GM21737 (cell line): ENCODE results near the gene CRACR2A.

ENCODE experiments used
- ATAC-seq: cut with Tn5 transposase; IDR thresholded peaks from one replicate; pipeline ENCODE4 v1.9.1; 2021; ENCODE audit warnings: mild to moderate bottlenecking, moderate library complexity; ENCODE audit not compliant: unreplicated experiment

CRACR2A gene

GRCh38 chr12:3571724-3572123 is 181.2 kb downstream of the CRACR2A start:
- no peak for ATAC-seq

DNA sequence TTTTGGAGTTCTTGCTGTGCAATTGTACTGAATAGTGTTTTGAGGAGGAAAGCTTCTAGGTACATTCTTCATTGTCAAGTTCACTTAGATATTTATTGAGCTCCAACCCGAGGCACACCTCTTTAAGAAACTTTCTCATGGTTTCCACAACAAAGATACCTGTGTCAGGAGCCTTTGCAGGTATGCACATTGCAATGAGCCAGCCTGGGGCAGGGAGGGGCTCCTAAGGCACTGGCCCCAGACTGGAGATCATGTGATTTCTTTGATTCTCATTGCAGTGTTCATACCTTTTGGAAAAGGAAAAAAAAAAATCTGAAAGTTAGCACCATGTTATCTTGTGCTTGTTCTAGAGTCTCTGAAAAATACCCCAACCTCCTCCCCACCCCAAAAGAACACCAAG is 181.6 kb downstream of the CRACR2A start:
- ATAC-seq, result no peak

DNA sequence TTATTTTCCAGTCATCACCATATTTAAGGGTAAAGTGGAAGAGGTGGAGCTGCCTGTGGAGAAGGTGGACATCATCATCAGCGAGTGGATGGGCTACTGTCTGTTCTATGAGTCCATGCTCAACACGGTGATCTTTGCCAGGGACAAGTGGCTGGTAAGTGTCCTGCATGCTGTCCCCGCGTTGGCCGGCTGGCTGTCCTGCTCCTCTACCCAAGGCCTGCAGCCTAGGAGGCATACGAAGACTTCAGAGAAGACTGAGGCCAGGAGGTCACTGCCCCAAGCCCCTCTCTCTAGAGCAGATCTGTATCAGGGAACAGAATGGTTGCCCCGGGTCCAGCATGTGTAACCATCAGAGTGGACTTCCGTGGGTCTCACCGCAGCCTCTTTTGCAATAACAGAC is 184.2 kb downstream of the CRACR2A start:
- no peak for ATAC-seq

- no peak for ATAC-seq
Observed at GRCh38 chr12:3565985-3566384, 186.9 kb downstream of the CRACR2A start.
